Lung (tissue), 12 donors: ENCODE data around the gene RASA3. TPM values are rescaled to one million over a fixed set of nuclear protein-coding genes. Genes with fewer than 3 reads are reported as not detected.

ENCODE experiments used
- ATAC-seq: fragments of 200-7000 bp; cut with Tn5 transposase; one replicate; pipeline ENCODE4 v1.9.1; 2020; ENCODE audit warnings: moderate number of reproducible peaks; ENCODE audit not compliant: insufficient read depth, low FRiP score
- DNase-seq, 3 donors: peaks; one replicate each; pipeline ENCODE4 v3.0.0-alpha.2; 2013 to 2017
- H3K27ac ChIP-seq, 2 donors: one replicate each; pipeline ENCODE4 v1.5.1; 2013; ENCODE audit warnings: mild to moderate bottlenecking in 2 of 2, moderate library complexity in 2 of 2, control low read depth in 1 of 2, inconsistent platforms in 1 of 2, low read depth in 1 of 2, low read length in 1 of 2
- H3K27me3 ChIP-seq, 3 donors: one replicate each; pipeline ENCODE4 v1.5.1; 2013; ENCODE audit warnings: low read length in 2 of 3; ENCODE audit not compliant: control insufficient read depth in 3 of 3, insufficient read depth in 3 of 3
- H3K36me3 ChIP-seq, 4 donors: one replicate each; pipeline ENCODE4 v1.5.1; 2013; ENCODE audit warnings: low read length in 4 of 4, mild to moderate bottlenecking in 1 of 4, moderate library complexity in 1 of 4; ENCODE audit not compliant: control insufficient read depth in 4 of 4, insufficient read depth in 4 of 4
- H3K4me1 ChIP-seq, 5 donors: one replicate each; pipeline ENCODE4 v1.5.1; 2013; ENCODE audit warnings: low read length in 5 of 5, mild to moderate bottlenecking in 2 of 5, moderate library complexity in 1 of 5; ENCODE audit not compliant: control insufficient read depth in 5 of 5, insufficient read depth in 5 of 5
- H3K4me3 ChIP-seq: one replicate; pipeline ENCODE4 v1.5.1; 2013; ENCODE audit warnings: mild to moderate bottlenecking, control low read depth, moderate library complexity
- H3K9ac ChIP-seq, 2 donors: one replicate each; pipeline ENCODE4 v1.5.1; 2013; ENCODE audit warnings: low read length in 2 of 2, control low read depth in 1 of 2; ENCODE audit not compliant: insufficient read depth in 1 of 2
- H3K9me3 ChIP-seq, 4 donors: one replicate each; pipeline ENCODE4 v1.5.1; 2013; ENCODE audit warnings: low read length in 3 of 4, mild to moderate bottlenecking in 1 of 4, moderate library complexity in 1 of 4; ENCODE audit not compliant: control insufficient read depth in 4 of 4, insufficient read depth in 3 of 4
- CTCF ChIP-seq: IDR thresholded peaks from 2 replicates; pipeline ENCODE4 v1.5.1; 2012; ENCODE audit warnings: mild to moderate bottlenecking; ENCODE audit errors: control extremely low read depth, extremely low read depth
- WGBS, 2 donors: extraction: QIAGEN DNeasy Blood & Tissue Kit; methylation state at CpG; one replicate each; pipeline ENCODE4 v1.1.7; 2013; 5-methylcytosine and 5-hydroxymethylcytosine counted together
- polyA plus RNA-seq, 2 donors: library from polyadenylated mRNA; stranded (reverse); fragments of 200-250 nt; gene quantifications; one replicate each; pipeline ENCODE4 v1.2.1, GENCODE V29; 2013
- total RNA-seq, 2 donors: library from RNA; depleted of rRNA in 1 of 2; stranded (reverse); fragments of >200 nt in 1 of 2; gene quantifications; one replicate each; pipeline ENCODE4 v1.2.1, GENCODE V29; 2014 to 2021
- donor health status: control.
- donor health status: control.
- donor health status: Bipolar disorder and iron deficiency.
- donor health status: healthy.
- donor health status: DM: yes; HTN: yes; CAD: no.

Gene RASA3
- total and polyA plus RNA-seq, 4 donors = 7.4 to 22.8 (median 16.2) TPM

- Histone ChIP-seq H3K4me1 (peaks cover 5 to 35% (median 15%) of the 10 kb centered on the region in 5 donors), H3K36me3 (peaks cover 0 to 5% (median 0%) of the 10 kb centered on the region in 4 donors), H3K9ac (no peak overlapping the region), H3K27ac (no peak overlapping the region), H3K4me3 (no peak overlapping the region), H3K27me3 (peaks cover 0 to 2% (median 0%) of the 10 kb centered on the region in 3 donors), H3K9me3 (no peaks in the 10 kb centered on the region)
- 94% methylated on average over 28 of the region's 28 CpGs for WGBS, 2 donors
- no peak for TF ChIP-seq CTCF
- ATAC-seq (no peak), DNase-seq (no peak)
These were observed 101.5 kb downstream of the RASA3 start for GRCh38 chr13:114030666-114031610.

GRCh38 chr13:114029866-114030625 lies 102.4 kb downstream of the RASA3 start:
- ATAC-seq (no peak), DNase-seq (no peak)
- H3K4me1 ChIP-seq = peaks cover 5 to 34% (median 14%) of the 10 kb centered on the region in 5 donors

GRCh38 chr13:114027826-114028225 lies 104.6 kb downstream of the RASA3 start:
- peaks cover 5 to 34% (median 14%) of the 10 kb centered on the region in 5 donors for H3K4me1 ChIP-seq
- no peak overlapping the region for H3K9ac ChIP-seq
- ATAC-seq = no peak
- H3K27me3 ChIP-seq = no peaks in the 10 kb centered on the region
- peak overlapping the region in 1 of 2 donors; percentile 66 for H3K27ac ChIP-seq
- 93 to 96% methylated on average over 21 of the region's 21 CpGs for whole genome bisulfite sequencing, 2 donors
- TF ChIP-seq CTCF = no peak
- no peak for DNase-seq
- H3K9me3 ChIP-seq = no peaks in the 10 kb centered on the region
- H3K36me3 ChIP-seq = peaks cover 0 to 18% (median under 1%) of the 10 kb centered on the region in 4 donors
- H3K4me3 ChIP-seq = no peak overlapping the region

More at GRCh38 chr13:114029866-114030625, 102.4 kb downstream of the RASA3 start:
- H3K36me3 ChIP-seq = peaks cover 0 to 5% (median 0%) of the 10 kb centered on the region in 4 donors
- H3K9ac ChIP-seq = no peak overlapping the region
- H3K4me3 ChIP-seq = no peak overlapping the region
- H3K27ac ChIP-seq = no peak overlapping the region
- no peaks in the 10 kb centered on the region for H3K9me3 ChIP-seq
- peaks cover 0 to 2% (median 0%) of the 10 kb centered on the region in 3 donors for H3K27me3 ChIP-seq
- no peak for TF ChIP-seq CTCF
- WGBS, 2 donors = 88 to 89% methylated on average over 15 to 23 of the region's 23 CpGs
